ENCODE measurements around the gene RBM11.
A peak's percentile ranks its signal among the peaks of the same experiment; 100 is the strongest.
"Not testable (repeated sequence)": the region's sequence is repeated elsewhere in the genome, so short reads cannot be mapped to it uniquely, and the experiment has no call there.

The RBM11 gene, protein sequence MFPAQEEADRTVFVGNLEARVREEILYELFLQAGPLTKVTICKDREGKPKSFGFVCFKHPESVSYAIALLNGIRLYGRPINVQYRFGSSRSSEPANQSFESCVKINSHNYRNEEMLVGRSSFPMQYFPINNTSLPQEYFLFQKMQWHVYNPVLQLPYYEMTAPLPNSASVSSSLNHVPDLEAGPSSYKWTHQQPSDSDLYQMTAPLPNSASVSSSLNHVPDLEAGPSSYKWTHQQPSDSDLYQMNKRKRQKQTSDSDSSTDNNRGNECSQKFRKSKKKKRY

DNA sequence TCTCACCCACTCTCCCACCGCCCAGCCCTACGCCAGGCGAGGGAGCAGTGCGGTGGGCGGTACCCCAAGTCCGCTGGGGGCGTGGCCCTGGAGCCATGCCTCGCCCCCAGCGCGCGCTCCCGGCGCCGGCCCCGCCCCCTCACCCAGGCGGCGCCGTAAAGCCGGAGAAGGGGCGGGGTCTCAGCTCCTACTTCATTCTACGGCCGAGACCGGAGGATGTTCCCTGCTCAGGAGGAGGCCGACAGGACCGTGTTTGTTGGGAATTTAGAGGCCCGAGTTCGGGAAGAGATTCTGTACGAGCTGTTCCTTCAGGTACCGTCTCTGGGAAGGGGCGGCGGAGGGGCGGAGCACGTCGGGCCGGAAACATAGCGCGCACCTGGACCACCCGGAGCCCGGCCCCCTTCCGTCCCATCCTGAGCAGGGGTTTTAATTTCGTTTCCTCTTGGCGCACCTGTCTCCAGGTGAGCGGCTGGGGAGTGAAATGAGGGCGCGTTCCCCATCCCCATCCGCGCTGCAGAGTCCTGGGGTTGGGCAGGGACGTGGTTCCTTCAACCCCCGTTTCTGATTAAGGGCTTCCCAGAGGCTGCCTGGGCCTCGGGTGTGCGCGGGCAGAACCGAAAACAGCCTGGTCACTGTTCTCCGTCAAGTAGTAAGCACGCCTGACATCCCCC is at the start of gene RBM11:
RBM11 (plus strand) TSS at position 187 of the 671 bp plus-strand sequence; CDS start at position 217, 30 bp downstream.
- DNase-seq: peak; percentile 83 to 88

GRCh38 chr21:14166463-14167223 is 49.3 kb upstream of the RBM11 start:
- not testable (repeated sequence) for DNase-seq

- no peak for DNase-seq
These were observed 9.7 kb upstream of the RBM11 start for GRCh38 chr21:14206222-14206621.

- DNase-seq: no peak
These were observed 5.2 kb upstream of the RBM11 start, which contains the start of gene LIPI for GRCh38 chr21:14210738-14211137. TSS of gene LIPI (minus strand) at chr21:14210955. CDS start at chr21:14210845, 110 bp downstream.

GRCh38 chr21:14213164-14213563 is 2.8 kb upstream of the RBM11 start:
- DNase-seq: no peak

GRCh38 chr21:14223365-14223764 is 7.4 kb downstream of the RBM11 start:
- no peak for DNase-seq

- DNase-seq: no peak
These were observed 13.4 kb downstream of the RBM11 start for GRCh38 chr21:14229399-14229798.

DNA sequence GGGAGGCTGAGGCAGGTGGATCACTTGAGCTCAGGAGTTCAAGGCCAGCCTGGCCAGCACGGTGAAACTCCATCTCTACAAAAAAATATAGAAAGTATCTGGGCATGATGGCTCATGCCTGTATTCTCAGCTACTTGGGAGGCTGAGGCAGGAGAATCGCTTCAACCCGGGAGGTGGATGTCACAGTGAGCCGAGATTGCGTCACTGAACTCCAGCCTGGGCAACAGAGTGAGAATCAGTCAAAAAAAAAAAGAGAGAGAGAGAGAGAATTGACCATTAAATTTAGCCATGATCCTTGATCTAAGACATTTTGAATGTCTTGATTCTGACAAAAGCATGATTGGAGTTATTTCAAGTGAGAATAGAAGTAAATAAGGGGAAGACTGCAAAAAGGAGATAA is 19.1 kb downstream of the RBM11 start:
- no peak for DNase-seq

- no peak for DNase-seq
These were observed 20.2 kb downstream of the RBM11 start for GRCh38 chr21:14236180-14236579.

GRCh38 chr21:14239281-14239680 is 23.3 kb downstream of the RBM11 start:
- no peak for DNase-seq

DNA sequence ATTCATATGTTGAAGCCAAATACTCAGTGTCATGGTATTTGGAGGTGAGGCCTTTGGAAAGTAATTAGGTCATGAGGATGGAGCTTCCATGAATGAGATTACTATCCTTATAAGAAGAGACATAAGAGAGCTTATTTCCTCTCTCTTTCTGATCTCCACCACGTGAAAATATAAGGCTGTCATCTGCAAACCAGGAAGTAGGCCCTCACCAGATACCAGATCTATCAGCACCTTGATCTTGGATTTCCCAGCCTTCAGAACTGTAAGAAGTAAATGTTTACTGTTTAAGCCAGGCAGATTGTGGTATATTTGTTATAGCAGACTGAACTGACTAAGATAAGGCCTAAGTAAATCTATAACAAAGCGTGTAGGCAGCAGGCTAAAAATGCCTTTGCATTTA is 25.3 kb downstream of the RBM11 start:
- no peak for DNase-seq

DNA sequence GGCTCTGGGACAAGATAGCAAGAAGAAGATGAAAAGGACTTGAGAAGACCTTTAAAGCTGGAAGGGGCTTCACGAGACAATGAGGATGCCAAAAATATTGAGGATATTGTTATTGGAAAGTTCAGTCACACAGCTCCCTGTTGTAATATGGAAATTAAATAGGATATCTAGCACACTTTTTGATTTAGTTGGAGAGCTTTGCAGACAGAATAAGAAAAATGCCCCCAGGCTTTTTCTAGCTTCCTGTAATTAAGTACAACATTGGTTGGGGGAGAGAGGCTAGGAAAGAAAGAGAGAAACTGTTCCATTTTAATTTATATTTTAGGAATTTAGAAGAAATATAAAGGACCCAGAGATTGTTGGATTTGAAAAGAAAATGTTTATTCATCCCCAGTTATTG is 27.5 kb downstream of the RBM11 start:
- DNase-seq: no peak

- no peak for DNase-seq
These were observed 27.9 kb downstream of the RBM11 start for GRCh38 chr21:14243874-14244273.

DNA sequence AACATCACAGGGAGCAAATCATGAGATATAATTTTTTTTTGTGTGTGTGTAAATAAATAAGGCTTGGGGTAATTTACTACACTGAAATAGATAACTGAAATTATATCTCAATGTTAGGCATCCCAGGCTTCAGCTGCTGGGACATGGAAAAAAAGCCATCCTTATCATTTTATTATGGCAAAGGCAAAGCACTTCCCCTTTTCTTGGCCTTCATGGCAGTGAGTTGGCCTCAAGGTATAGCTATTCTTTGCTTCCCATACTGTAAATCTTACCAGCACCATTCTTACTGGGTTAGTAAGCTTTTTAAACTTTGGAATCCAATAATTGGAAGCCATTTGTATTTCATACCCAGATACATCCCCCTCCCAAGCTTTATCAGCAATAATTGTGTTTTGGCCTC is 29.0 kb downstream of the RBM11 start:
- no peak for DNase-seq

DNA sequence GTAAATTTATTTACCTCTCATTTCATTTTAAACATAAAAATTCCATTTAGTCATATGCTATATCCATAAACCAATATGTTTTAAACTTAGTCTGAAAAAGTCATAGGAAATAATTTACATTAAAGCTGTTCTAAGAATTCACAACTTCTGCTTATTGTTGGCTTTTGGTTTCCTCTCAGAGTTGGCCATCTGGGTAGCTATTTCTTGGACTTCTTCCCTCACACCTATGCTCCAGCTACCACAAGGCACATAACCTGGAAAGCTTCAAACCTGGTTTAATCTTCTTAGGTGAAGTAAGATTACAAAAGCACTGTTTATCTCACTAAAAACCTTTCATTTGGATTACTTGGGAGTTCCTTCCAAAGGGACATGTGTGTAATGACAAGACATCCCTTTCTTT is 29.8 kb downstream of the RBM11 start:
- DNase-seq: no peak

DNA sequence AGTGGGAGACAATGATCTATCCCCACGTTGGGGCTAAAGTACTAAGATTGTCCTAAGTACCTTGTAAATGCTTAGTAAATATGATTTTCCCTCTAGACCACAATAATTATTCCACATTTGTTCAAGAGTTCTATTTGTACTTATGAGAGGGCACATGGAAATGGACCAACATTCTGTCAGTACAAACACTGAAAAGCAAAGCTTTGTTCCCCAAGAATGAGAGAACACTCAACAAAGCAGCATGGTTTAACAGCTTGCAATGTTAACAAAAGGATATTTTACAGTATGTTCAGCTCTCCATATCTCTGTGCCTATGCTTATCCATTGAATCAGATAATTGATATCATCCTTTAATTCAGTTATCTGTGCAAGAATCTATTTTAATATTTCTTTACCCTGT is 35.4 kb downstream of the RBM11 start:
- DNase-seq: no peak

DNA sequence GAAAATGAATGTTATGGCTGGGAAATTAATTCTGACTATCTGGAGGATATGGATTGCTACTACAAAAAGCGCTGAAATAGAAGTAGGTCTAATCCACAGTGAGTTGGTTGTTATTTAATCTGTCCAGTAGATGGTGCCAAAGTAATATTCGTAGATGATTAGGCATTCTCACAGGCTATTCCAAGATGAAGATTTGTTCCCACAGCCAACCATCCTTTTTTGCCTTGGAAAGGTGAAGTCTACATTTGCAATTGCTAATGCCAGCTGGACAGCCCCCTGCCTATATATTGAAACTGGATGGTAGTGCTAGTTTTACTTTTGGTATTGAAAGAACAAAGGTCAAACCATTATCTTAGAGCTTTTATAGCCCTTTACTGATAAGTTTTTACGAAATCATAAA is 43.8 kb downstream of the RBM11 start:
- DNase-seq: no peak

- DNase-seq: no peak
These were observed 44.3 kb downstream of the RBM11 start for GRCh38 chr21:14260174-14260764.

DNA sequence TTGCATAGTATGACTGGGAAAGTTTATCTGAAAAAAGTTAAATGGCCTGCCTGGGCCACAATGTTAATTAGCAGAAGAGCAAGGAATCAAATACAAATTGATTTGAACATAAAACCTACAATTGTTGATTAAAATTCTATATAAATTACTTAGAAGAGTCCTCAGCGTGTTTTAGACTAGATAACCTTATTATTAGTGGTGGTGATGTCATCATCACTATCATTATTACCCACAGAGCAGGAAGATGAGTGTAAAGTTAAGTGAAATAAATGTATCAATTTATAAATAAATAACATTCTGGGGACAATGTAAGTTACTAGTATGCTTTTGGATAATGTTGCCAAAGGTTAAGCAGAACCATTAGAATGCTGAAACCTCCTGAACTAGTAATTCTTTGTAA is 46.1 kb downstream of the RBM11 start:
- no peak for DNase-seq

GRCh38 chr21:14263879-14264278 is 47.9 kb downstream of the RBM11 start:
- no peak for DNase-seq

- no peak for DNase-seq
These were observed 49.1 kb downstream of the RBM11 start for GRCh38 chr21:14265023-14265422.

DNA sequence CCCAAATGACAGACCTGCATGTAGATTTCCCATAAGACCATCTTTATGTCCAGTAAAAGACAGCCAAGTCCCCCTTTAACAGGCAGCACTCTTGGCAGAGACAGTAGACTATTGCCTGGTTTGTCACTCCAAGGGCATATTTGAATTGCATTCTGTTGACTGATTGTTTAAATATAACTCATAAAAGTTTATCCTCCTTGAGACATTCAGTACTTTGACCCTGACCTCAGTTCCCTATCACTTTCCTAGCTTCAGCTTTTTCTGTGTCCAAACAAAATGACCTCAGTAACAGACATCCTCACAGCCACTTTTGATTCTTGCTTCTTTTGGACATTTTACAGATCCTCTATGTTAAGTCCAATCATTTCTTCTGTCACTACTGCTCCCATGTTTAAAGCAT is 51.1 kb downstream of the RBM11 start:
- no peak for DNase-seq

GRCh38 chr21:14270631-14271030 is 54.7 kb downstream of the RBM11 start:
- no peak for DNase-seq
